NCI-H2081 treated with DMSO at 0.1 percent for 48 hours (cell line): ENCODE data around the gene EXOSC7.

Experiments used
- DNase-seq: peaks from one replicate; lab custom pipeline; 2025; lab: John Stamatoyannopoulos, UW

Gene EXOSC7

DNA sequence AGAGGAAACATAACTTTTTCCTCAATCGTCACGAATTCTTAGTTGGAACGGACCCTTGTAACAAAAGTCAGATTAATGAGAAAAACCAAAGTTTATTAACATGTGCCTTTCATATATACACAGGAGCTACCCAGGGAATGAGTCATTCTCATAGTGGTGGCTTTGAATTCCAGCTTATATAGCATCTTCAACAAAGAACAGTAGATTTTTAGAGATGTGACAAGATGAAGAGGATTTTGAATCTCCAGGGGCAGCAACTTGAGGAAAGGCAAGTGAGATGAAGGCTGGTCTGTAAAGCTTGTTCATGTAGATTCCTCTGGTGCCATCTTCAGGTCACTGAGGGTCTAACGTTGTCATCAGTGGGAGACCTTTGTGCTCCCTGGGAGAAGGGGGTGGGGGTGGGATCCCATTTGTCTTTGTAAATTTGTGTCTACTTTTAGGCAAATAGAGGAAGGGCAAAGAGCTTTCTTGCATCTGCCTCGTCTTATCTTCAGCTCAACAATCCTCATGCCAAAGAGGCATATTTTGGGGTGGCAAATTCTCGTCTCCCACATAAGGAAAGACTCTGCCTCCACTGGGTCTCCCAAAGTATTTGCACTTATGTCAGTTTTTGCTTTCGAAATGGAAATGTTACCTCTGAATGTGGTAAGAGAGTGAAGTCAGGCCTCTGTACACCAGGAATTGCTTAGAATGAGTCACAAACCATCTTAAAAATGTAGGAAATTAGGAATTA lies 79.5 kb downstream of the EXOSC7 start:
- no peak for DNase-seq

DNA sequence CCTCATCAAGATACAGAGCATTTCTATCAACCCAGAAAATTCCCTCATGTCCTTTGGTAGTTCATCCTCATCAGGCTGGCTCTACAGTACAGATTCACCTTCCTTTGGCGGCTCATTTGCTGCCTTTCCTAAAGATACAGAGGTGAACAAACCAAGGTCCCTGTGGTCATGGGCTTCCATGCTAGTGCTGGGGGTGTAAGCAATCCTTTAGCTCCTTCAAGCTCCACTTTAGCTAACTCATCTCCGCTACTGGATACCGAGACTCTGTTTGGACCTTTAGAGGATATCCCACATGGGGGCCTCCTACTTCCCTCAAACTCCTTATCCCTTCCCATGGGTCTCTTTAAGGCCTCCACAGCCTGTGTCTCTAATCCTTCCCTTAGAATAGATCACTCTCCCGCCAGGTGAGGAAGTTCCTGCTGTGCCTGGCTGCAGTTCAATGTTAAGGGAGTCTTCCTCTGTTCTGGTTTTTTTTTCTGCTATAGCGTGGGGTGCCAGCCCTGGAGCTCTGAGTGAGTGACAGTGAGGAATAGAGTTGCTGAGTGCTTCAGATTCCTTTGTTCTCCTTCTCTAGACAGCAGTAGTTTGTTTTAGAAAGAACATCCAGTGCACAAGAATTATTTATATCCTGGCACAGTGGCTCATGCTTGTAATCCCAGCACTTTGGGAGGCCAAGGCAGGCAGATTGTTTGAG lies 80.7 kb downstream of the EXOSC7 start:
- no peak for DNase-seq

DNA sequence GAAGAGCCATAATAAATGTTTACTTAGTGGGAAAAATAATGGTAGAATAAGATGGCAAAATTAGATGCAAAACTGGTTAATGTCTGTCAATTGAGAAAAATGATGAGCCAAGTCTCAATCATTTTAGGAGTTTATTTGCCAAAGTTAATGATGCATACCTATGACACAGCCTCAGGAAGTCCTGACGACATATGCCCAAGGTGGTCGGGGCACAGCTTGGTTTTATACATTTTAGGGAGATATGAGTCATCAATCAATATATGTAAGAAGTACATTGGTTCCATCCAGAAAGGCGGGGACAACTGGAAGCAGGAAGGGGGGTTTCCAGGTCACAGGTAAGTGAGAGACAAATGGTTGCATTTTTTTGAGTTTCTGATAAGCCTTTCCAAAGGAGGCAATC lies 81.5 kb downstream of the EXOSC7 start:
- DNase-seq, result no peak

DNA sequence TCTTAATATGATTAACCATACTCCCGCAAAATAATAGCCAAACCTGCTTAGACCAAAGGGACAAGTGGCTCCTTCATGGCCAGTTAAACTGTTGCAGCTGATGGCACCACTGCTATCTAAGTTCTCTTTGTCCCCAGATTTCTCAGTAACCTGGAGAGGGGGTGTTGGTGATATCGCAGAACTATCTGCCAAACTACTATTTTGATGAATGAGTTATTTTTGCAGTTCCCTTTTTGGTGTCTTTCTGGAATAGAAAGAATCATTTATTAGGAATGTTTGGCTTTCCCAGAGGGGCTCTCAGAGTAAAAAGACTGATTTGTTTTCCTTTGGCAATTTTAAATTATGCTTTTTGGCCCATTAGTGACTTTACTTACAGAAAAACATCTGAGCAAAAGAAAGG lies 83.1 kb downstream of the EXOSC7 start:
- no peak for DNase-seq

DNA sequence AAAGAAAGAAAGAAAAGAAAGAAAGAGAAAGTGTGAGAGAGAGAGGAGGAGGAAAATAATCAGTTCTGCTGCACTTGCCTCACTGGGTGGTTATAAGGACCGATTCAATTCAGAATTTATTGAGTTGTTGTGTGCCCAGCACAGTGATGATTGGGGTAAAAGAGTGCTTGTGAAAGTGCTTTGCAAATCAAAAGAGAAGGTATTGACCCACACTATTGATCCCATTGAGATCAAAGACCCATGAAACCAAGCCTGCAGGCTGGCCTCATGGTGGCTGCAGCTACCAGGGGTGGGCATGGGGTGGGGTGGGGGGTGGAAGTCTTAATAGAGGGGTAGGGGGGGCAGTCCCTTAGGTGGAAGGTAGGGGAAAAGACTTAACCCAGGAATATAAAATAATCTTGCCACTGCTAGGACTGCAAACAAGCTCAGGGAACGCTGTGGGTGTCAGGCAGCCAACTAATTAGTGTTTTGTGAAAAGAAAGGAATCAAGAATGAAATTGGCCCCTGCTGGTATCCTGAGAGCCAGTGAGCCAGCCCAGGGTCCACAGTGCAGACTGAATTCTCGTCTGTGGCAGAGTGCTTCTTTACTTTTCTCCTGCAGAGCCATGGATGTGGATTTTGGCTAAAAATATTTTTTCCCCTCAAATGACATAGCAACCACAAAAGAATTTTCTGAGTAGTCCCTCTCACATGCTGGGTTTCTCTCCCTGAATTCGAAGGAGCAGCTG lies 84.3 kb downstream of the EXOSC7 start:
- no peak for DNase-seq
